Ecto neural progenitor cell (in vitro differentiated cells): ENCODE data around the gene COX7A2.

Experiments used
- DNase-seq: peaks from one replicate; pipeline ENCODE4 v3.0.0-alpha.2; 2018; ENCODE audit warnings: low spot score

COX7A2 gene

DNA sequence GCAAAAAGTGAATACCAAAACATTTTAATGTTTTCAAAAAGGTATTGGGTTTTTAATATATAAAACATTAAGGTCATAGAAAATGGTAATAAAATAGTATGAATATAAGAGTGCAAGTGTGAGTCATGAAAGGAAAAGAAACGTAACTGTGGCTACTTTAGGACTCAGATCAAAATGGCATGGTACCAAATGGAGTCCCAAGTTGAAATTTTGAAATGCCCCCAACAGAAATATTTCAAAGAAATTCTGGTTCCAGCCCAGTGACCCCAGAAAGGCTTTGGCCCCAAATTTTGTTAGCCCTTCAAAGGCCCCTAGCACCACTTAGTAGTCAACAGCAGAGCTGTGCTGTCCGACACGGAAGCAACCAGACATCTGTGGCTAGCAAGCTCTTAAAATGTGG, 43.7 kb downstream of the COX7A2 start:
- no peak for DNase-seq

DNA sequence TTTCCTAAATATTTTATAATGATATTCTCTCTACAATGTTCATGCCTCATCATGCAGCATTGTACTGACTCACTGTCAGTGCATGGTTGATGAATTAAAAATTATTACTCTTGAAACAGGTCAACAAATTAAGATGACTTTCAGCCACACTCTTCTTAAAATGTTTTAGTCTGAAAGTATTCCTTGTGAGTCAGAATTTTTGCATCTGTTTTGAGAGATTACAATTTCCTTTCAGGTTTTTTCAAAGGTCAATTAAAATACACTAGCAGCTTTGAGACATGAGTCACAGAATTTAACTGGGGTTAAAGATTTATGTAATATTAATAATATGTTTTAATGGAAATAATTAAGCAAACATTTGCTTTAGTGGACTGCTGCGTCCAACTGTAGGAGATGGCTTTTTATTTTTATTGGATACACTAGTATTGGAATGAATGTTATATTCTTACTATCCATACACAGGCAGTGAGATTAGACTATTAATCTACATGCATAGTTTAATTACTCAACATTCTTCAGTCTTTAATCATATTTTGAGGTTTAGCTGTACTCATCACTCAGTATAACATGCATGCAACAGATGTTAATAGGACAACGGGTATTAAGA, 47.4 kb downstream of the COX7A2 start:
- DNase-seq, result no peak

DNA sequence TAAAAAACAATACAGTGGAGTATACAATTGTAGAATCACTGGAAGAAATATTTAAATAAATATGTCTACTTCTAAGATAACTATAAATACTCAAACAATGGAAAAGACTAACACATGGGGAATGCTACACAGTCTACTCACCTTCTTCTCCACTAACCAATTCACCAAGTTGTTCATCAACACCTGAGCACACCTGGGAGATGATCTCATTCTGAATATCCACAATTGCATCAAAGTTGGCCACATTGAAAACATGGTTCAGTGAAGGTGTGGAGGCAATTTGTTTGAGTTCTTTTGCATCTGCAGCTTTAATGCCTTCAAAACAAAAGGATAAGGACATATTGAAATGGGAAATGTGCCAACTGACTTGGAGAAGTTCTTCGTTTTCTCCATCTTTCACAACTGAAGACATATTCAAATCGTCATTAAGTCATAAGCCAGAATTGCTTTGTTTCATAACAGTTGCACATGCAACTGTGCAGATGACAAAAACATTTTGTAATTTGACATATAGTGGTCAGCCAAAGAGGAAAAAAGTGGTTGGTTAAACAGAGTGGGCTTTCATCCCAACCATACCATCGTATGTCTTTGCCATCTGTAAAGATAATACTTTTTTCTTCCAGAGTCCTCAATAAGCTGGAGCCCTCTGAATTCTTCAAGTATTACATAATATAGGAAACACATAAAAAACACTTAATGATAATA, 55.2 kb downstream of the COX7A2 start:
- no peak for DNase-seq
